Occipital lobe (tissue), 2 donors: ENCODE data around the gene GRID2. TPM values are rescaled to one million over a fixed set of nuclear protein-coding genes. Genes with fewer than 3 reads are reported as not detected.
"Not testable (repeated sequence)": the region's sequence is repeated elsewhere in the genome, so short reads cannot be mapped to it uniquely, and the experiment has no call there.

ENCODE experiments used
- DNase-seq: peaks from one replicate; lab custom pipeline; 2025; lab: John Stamatoyannopoulos, UW
- total RNA-seq: library from RNA; depleted of rRNA; stranded (reverse); fragments of >200 nt; gene quantifications from one replicate; pipeline ENCODE4 v1.2.3, GENCODE V29; 2014

Gene GRID2
- total RNA-seq, 1 donor from 2014 or later, result 21.8 TPM

DNA sequence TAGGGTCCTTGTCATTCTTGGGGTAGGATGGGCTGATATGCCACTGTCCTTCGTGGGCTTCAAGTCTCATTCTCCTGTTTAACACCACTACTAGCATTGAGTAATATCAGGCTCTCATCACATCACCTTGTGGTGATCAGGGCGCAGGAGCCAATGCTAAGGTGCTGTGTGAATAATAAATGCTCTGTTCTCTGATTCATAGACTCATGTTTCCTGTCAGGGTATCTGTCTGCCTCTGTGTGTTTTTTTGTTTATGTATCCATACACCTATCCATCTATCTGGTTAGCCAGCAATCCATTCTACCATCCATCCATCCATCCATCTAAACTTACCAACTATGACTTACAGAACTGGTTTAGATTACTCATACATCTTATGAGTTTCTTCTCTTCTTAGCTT is 999.7 kb downstream of the GRID2 start:
- no peak for DNase-seq

DNA sequence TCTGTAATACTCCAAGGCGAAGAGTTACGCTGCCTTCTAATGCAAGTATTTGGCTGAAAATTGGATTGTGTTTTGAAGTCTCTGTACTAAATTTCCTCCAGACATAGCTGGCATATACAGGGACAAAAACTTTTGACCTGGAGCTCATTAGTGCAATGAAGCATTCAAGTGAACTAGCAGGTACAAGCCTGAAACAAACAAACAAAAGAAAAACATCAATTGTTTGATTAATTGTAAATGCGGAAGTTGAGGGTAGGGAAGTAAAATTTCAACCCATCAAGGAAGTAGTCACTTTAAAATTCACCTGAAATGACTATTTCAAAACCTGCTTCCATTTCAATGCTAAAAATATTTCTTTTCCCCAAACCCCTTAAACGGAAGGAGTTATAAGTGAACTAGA is 1008.5 kb downstream of the GRID2 start:
- no peak for DNase-seq

DNA sequence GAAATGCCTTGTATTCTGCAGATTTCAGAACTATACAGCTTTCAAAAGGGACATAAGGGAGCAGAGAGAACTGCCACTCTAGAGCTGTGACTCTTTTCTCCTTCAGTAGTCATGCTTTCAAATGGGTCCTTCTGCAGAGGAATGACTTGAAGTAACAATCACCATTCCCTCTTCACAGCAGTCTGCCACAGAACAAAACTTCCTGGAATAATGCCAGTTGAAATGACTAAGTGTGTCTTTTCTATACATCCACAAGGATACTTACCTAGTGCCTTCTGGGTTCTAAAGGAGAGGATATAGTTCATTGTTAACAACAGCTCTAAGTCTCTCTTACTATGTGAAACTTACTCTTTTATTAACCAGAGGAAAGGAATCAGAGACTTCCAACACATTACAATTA is 1009.4 kb downstream of the GRID2 start:
- DNase-seq, result no peak

DNA sequence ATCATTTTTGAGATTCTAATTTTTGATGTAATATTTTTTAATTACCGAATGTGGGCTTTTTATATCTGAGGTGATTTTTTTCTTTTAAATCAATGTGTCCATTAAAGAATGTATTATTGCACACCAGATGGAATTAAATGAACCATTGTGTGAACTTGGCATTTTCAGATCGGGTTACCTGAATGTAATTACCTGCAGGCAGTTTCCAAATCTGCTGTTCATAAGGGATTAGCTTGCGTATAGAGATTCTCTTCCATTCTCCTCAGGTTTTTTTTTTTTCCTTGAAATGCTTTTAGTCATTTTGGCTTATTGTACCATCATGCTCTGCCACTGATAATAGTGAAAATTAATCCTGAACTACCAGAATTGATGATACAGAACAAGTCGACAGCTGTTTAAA is 1013.3 kb downstream of the GRID2 start:
- no peak for DNase-seq

DNA sequence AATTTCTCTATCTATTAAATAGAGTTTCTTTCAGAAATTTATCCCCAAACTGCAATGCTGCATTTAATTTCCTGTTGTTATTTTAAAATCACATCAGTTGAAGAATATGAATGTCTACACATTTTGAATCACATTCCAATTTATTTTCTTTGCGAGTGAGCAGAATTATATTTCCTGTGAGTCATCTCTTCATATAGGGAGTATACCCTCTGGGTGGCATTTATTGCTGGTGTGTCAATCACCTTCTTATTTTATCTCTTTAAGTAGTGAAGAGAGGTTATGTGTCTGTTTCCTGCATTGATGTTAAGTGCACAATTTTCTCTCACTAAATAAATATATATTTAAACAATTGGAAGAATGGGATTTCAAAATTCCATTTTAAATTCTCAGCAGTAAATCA is 1013.8 kb downstream of the GRID2 start:
- no peak for DNase-seq

DNA sequence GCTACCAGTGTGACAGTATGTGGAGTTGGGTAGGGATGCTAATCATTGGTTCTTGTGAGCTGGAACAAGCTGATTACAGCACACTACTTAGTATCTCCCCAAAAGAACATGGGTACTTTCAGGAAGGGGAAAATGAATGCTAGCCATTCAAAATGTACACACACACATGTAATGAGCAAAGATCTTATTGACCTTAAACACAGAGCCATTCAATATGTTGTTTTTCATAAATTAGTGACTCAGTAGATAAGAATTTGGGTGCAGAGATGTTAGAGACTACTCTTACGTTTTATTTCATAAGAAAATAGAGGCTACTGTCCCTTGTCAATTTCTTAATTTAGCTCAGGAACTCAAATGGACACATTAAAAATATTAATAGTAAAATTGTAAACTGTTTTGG is 1015.3 kb downstream of the GRID2 start:
- no peak for DNase-seq

DNA sequence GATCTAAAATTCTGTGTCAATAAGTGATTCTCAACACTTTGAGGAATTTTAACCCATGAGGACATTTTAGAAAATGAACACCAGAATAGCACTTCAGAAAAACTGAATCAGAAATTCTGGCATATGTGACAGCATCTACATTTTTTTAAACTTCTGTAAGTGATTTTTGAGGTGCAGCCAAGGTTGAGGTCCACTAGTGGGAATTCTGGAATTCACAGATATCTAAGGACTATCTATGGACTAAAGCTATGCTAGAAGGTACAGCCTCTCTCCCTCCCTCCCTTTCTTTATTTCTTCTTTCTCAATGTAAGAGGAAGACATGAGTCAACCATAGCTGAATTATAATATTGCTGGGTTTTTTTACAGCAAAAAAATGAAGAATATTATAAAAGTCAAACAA is 1016.6 kb downstream of the GRID2 start:
- no peak for DNase-seq

DNA sequence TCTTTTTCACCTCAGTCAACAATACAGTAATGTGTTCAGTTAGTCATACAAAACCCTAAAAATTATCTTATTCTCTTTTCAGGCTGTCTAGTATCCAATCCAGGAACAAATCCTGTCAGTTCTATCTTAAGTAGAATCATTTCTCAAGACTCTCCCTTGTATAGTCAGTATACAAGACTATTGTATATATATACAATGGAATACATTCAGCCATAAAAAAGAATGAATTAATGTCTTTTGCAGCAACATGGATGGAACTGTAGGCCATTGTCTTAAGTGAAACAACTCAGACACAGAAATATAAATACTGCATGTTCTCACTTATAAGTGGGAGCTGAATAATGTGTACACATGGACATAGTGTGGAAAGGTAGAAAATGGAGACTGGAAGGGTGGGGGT is 1023.6 kb downstream of the GRID2 start:
- DNase-seq, result no peak

DNA sequence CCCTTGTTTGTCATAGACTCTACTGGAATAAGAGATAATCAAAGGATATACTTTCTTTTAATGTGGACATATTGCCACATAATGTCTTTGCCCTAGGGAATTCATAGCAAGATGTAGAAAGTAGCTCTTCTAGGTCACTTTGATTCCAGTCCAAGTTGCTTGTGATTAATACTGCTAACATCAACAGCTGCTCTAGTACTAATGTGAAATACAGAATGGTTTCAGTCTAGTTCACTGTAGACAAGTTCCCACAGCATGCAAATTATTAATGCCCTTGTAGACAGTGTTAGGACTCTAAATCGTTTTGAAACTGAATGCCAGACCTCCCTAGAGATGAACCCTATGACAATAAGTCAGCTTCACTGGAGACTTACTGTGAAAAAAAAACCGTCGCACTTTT is 1030.2 kb downstream of the GRID2 start:
- no peak for DNase-seq

DNA sequence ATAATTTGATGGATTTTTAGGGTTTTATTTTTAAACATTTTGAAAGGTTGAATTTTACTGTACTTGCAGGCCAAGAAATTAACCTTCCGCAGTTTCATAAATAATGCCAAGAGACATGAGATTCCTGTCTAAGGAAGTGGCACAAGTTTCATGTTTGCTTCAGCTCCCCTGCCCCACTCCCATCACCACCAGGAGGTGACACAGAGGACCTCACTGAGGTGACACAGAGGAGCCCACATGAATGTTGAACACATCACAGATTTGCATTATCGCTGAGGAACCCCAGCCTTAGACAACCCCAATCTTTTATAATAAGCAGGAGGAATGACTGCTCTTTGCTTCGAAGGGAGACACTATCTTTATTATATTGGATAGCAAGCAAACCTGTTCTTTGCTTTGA is 1033.4 kb downstream of the GRID2 start:
- DNase-seq, result no peak

DNA sequence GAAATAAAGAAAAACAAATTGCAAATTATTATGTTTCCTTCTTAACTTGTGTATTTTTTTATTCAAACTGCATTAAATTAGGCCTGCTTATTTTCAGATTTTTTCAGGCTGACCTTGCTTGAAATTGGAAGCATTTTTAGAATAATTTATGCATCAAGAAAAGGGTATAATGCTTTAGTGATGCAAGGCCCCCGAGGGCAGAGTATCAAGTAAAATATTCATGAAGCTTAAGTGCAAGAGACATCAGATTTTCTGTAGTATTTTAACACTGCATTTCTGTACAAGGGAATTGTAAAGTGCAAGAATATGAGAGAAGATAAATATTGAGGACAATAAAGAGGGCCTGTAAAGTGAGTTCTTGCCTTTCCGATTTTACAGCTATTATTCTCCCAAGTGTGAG is 1039.0 kb downstream of the GRID2 start:
- DNase-seq, result no peak

DNA sequence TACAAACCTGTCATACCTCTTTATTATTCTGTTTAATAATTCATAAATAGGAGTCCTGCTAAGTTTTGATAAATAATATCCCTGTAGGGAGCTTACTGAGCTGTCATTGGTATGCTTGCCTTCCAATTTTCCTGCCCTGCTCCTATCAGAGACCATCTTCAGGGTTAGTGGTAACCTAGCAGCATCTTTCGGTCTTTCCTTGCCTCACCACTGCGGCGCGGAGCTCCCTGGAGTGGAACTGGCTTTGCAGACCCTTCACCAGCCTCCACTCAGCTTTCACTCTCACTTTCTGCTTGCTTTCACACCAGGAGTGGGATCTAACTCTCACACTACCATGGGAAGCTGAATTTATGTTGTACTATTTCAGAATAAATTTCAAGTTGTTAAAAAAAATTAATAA is 1043.1 kb downstream of the GRID2 start:
- DNase-seq, result no peak

DNA sequence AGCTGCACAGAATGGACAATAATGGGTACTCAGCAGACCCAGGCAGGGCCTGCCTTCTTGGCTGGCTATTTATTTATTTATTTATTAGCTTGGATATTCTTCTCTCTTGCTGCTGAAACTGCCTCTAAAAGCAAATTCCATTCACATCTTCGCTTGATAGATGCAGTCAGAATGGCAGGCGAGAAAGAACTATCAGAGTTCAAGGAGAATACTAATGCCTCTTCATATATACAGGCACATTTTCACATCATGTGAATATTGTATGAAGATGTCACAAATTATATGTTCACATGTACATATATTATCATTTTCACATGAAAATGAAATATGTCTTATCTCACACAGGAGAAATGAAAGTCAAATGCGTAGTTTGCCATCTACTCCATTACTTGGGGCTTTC is 1045.1 kb downstream of the GRID2 start:
- no peak for DNase-seq

DNA sequence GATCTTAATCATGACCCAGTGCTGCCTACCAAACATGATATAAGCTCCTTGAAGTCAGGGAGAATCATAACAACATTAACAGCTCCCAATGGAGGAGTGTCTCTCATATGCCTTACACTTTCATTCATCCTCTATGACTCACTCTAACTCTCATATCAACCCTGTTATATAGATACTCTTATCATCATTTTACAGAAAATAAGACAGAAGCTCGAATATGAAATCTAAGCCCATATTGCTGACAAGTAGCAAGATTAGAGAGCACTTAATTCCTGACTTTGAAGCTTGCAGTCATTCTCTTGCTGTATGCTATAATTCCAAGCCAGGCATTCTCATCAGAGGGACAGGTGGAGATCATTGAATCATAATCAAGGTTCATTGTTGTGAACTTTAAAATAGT is 1048.1 kb downstream of the GRID2 start:
- no peak for DNase-seq

DNA sequence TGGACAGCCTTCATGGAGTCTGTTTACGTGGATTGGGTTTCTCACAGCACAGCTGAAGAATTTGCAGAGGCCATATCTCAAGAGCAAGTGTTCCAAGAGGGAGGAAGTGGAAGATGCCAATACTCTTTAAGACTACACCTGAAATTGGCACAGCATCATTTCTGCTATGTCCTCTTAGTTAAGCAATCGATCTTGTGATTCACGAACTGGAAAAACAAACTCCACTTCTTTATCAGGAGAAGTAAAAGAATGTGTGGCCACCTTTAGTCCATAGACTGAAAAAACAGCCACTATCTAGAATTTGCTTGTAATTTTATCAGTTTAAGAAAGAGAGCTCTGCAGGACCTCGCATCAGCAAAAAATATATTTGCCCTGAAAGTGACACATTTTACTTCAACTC is 1051.6 kb downstream of the GRID2 start:
- no peak for DNase-seq

DNA sequence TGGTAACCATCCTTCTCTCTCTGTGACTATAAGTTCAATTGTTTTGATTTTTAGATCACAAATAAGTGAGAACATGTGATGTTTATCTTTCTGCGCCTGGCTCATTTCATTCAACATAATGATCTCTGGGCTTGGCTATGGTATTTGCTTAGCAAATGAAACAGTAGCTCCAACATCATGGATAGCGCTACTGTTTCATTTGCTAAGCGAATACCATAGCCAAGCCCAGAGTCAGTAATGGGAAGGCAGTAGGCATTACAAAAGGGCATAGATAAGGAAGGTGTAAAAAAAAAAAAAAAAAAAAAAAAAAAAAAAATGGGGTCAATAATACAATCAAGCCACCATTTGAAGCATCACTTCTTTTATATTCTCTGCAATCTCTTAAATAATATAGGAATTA is 1055.8 kb downstream of the GRID2 start:
- DNase-seq, result no peak

DNA sequence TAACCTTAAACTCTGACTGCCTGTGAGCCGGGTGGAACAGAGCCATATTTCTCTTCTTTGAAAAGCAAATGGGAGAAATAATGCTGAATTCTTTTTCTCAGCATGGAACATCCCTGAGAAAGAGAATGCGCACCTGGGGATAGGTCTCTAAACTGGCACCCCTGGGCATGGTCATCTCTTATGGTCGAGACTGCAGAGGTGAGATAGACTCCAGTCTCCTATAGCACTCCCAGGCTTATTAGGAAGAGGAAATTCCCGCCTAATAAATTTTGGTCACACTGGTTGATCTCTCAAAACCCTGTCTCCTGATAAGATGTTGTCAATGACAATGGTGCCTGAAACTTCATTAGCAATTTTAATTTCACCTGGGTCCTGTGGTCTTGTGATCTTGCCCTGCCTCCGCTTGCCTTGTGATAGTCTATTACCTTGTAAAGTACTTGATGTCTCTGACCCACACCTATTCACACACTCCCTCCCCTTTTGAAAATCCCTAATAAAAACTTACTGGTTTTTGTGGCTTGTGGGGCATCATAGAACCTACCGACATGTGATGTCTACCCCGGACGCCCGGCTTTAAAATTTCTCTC is 1062.5 kb downstream of the GRID2 start:
- not testable (repeated sequence) for DNase-seq

DNA sequence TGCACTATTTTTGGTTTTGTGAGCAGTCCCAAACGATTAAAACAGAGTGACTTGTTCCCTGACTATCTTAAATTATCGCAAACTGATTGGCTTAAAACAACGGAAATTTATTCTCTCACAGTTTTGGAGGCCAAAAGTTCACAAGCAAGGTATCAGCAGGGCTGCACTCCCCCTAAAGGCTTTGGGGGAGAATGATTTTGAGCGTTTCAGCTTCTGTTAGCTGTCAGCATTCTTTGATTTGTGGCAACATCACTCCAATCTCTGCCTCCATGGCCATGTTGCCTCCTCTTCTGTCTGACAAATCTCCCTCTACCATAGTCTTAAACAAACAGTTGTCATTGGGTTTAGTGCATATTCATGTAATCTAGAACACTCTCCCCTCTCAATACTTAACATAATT is 1065.2 kb downstream of the GRID2 start:
- no peak for DNase-seq

DNA sequence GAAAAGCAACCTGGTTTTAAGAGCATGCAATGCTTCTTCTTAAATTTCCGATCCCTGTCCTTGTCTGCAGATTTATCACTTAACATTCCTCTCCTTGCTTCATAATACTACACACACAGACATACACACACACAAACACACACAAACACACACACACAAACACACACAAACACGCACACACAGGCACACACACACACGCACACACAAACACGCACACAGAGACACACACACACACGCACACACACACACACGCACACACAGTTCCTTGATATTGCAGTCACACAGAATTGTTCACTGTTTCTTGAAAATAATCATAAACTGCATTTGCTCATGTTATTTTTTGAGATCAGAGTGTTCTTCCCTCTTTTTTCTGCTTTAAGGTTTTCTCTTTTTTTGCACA is 1066.5 kb downstream of the GRID2 start:
- DNase-seq, result no peak

DNA sequence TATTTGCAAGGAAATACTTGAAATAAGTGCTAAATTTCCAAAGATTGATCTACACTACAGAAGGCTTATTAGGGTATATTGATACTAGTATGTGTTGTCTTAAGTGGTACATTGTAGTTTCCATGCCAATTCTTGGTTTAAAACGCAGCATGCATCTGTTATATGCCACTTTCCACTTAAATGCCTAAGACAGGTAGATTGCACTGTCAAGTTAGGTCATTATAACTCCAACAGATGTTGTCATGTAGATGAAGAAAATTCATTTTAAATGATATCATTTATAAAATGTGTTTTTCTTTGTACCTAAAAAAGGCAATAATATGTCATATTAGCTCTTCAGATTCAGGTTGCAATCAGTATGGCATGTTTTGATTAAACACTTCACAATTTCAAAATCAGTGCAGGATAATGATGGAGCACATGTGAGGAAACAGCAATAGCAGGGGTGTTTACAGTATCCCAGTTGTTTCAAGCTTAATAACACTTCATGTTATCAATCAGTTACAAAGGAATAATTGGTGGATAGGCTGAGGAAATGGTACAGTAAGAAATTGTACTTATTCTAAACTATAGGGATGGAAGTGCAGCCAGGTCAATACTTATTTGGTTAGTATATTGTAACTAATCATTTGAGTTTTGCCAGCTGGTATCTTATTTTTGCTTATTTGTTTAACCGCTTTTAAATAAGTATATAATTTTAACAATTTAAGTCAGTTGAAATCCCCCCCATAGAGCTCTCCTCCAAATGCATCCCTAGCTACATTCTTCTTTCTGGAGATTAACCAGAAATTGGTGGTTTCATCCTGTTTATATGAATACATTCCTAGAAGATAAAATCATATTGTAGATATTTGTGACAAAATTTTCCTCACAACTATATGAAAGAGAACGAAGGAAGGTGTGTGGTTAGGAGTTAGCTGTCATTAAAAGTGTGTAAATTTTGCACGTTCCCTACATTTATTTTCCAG is 1070.4 kb downstream of the GRID2 start:
- no peak for DNase-seq

DNA sequence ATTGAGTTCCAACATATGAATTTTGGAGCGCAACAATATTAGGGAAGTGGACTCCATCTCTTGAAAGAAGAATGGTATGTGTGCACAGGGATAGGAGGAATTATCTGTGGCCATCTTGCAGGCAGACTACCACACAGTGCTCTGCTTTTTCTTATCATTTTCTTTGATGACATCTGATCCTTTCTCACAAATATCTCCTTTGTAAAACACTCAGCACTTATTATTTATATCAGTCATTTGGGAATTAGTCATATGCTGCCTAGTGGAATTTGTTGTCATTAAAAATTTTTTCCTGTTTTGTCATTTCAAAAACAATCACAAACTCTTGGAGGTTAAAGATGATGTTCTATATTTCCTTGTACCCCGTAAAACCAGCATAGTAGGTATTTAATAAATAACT is 1080.5 kb downstream of the GRID2 start:
- DNase-seq, result no peak

DNA sequence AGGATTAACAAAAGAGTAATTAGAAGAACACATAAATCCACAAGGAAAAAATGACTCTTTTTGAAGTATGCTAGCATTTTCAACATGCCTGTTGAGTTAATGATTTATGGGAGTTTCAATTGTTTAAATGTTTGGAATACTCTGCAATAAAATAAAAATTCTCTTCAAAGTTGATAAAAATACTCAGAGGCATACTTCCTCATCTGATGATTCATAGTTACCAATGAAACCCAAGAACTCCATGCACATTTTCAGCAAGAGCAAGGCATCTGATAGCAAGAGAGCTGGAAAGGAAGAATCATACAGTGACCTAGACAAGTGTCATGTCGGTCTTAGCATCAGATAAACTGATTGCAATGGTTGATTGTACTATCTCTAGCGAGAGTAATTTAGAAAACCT is 1081.1 kb downstream of the GRID2 start:
- DNase-seq, result no peak

DNA sequence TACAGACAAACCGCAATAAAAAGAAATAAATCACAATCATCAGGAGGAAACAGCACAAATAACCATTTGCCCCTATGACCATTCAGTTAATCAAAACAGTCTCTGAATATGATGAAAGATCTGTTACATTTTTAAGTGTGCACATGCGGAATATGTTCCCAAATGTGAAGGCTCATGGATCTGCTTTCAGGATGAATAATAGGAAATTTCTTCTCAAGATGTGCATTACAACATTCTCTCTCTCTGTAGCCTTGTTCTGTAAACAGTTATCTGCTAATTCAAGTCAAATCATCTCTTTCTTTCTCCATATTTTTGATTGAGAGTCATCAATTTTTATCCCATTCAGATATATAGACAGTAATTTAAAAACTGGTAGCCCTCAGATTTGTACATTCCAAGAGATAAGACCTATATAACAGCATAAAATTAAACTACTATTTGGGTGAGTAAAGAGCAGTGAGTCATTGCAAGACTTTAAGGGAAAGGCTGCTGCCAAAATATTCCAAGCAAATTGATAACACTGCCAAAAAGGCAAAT is 1090.8 kb downstream of the GRID2 start:
- no peak for DNase-seq
